ENCODE results near the gene SLC16A2.

DNA sequence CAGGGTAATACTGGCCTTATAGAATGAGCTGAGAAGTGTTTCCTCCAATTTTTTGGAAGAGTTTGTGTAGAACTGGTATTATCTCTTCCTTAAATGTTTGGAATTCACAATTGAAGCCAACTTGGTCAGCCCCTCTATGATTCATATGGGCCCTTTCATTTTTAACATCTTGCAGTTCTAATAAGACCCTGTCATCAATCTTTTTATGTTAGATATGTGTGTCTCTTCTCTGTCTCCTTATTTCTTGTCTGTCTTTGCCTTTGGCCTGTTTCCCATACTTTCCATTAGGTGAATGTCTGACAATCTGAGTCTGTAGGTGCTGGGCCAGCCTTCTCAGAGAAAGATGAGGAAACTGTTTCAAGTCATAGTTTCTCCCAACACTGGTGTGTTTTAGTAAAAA lies 88.7 kb downstream of the SLC16A2 start:
- TF ChIP-seq, protein P1, sequence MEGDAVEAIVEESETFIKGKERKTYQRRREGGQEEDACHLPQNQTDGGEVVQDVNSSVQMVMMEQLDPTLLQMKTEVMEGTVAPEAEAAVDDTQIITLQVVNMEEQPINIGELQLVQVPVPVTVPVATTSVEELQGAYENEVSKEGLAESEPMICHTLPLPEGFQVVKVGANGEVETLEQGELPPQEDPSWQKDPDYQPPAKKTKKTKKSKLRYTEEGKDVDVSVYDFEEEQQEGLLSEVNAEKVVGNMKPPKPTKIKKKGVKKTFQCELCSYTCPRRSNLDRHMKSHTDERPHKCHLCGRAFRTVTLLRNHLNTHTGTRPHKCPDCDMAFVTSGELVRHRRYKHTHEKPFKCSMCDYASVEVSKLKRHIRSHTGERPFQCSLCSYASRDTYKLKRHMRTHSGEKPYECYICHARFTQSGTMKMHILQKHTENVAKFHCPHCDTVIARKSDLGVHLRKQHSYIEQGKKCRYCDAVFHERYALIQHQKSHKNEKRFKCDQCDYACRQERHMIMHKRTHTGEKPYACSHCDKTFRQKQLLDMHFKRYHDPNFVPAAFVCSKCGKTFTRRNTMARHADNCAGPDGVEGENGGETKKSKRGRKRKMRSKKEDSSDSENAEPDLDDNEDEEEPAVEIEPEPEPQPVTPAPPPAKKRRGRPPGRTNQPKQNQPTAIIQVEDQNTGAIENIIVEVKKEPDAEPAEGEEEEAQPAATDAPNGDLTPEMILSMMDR (conservative IDR thresholded peaks at IDR 0.05; ENCODE audit: low read depth, low read length) = no peak
- no peak for TF ChIP-seq EZH2 (IDR thresholded peaks at IDR 0.05; ENCODE audit: low read length, unreplicated experiment)

All from PC-3 (cell line).